Activated CD4-positive, alpha-beta T cell treated with anti-CD3 and anti-CD28 coated beads for 1 hour (primary cell): ENCODE measurements around the gene LRRC53.

Experiments
- DNase-seq: peaks from one replicate; pipeline ENCODE4 v3.0.0-alpha.2; 2020

The LRRC53 gene

GRCh38 chr1:74429580-74429979 is 82.8 kb downstream of the LRRC53 start:
- DNase-seq, result no peak

GRCh38 chr1:74427681-74428080 is 84.7 kb downstream of the LRRC53 start:
- no peak for DNase-seq

GRCh38 chr1:74426208-74426937 is 86.0 kb downstream of the LRRC53 start:
- no peak for DNase-seq

GRCh38 chr1:74425676-74426075 is 86.7 kb downstream of the LRRC53 start:
- DNase-seq, result no peak

- DNase-seq, result no peak
Observed at GRCh38 chr1:74423471-74423870, 88.9 kb downstream of the LRRC53 start.

- no peak for DNase-seq
Observed at GRCh38 chr1:74422421-74423292, 89.8 kb downstream of the LRRC53 start.

- DNase-seq, result no peak
Observed at GRCh38 chr1:74420467-74420866, 91.9 kb downstream of the LRRC53 start.
